Measurements from ENCODE around the gene ETV5.

The ETV5 gene

GRCh38 chr3:186070133-186070532 lies 38.8 kb downstream of the ETV5 start:
- Histone ChIP-seq H3K27ac (no peak overlapping the region), H3K4me3 (no peak overlapping the region)
- no peak for DNase-seq (ENCODE audit: low spot score)
- TF ChIP-seq CTCF (IDR thresholded peaks at IDR 0.05), result no peak

GRCh38 chr3:186069199-186069598 lies 39.7 kb downstream of the ETV5 start:
- no peak for TF ChIP-seq CTCF (IDR thresholded peaks at IDR 0.05)
- Histone ChIP-seq H3K27ac (no peak overlapping the region), H3K4me3 (no peak overlapping the region)
- no peak for DNase-seq (ENCODE audit: low spot score)

- no peak for DNase-seq (ENCODE audit: low spot score)
- no peak overlapping the region for H3K4me3 ChIP-seq
- TF ChIP-seq CTCF (IDR thresholded peaks at IDR 0.05), result no peak
- H3K27ac ChIP-seq, result no peak overlapping the region
Measured at GRCh38 chr3:186068243-186068552, 40.7 kb downstream of the ETV5 start.

GRCh38 chr3:186067360-186068242 lies 41.3 kb downstream of the ETV5 start:
- DNase-seq (ENCODE audit: low spot score), result no peak

GRCh38 chr3:186060222-186060621 lies 48.7 kb downstream of the ETV5 start:
- no peak for TF ChIP-seq CTCF (IDR thresholded peaks at IDR 0.05)
- Histone ChIP-seq H3K4me3 (no peak overlapping the region), H3K27ac (no peak overlapping the region)
- DNase-seq (ENCODE audit: low spot score), result no peak

More at GRCh38 chr3:186067360-186068242, 41.3 kb downstream of the ETV5 start:
- no peak overlapping the region for H3K4me3 ChIP-seq
- no peak for TF ChIP-seq CTCF (IDR thresholded peaks at IDR 0.05)
- H3K27ac ChIP-seq, result no peak overlapping the region

- Histone ChIP-seq H3K27ac (no peak overlapping the region), H3K4me3 (no peak overlapping the region)
- no peak for TF ChIP-seq CTCF (IDR thresholded peaks at IDR 0.05)
- no peak for DNase-seq (ENCODE audit: low spot score)
Measured at GRCh38 chr3:186059192-186059591, 49.7 kb downstream of the ETV5 start.

- no peak for DNase-seq (ENCODE audit: low spot score)
- H3K27ac ChIP-seq, result no peak overlapping the region
- TF ChIP-seq CTCF (IDR thresholded peaks at IDR 0.05), result no peak
- H3K4me3 ChIP-seq, result no peak overlapping the region
Measured at GRCh38 chr3:186058225-186058624, 50.7 kb downstream of the ETV5 start.

Data from coronary artery (tissue), 2 donors.